Fibroblast of skin of right quadriceps (primary cell): Measurements from ENCODE around the gene AANAT.
"Not testable (repeated sequence)": the region's sequence is repeated elsewhere in the genome, so short reads cannot be mapped to it uniquely, and the experiment has no call there.

Source experiments
- DNase-seq: peaks from one replicate; pipeline ENCODE4 v3.0.0-alpha.2; 2013

The AANAT gene

DNA sequence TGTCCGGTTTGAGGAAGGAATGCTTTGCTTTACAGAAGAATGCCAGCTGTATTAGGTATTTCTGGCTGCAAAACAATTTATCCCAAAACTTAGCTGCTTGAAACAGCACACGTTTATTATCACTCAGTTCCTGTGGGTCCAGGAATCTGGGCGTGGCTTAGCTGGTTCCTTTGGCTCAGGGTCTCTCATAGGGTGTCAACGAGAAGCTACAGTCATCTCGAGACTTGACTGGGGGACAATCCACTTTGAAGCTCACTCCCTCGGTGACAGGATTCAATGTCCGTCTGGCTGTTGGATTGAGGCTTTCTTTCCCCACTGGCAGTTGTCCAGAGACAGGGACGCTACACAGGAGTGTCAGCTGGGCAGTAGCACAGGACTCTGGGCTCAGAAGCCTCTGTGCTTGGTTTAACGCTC is 43.4 kb downstream of the AANAT start:
- no peak for DNase-seq

DNA sequence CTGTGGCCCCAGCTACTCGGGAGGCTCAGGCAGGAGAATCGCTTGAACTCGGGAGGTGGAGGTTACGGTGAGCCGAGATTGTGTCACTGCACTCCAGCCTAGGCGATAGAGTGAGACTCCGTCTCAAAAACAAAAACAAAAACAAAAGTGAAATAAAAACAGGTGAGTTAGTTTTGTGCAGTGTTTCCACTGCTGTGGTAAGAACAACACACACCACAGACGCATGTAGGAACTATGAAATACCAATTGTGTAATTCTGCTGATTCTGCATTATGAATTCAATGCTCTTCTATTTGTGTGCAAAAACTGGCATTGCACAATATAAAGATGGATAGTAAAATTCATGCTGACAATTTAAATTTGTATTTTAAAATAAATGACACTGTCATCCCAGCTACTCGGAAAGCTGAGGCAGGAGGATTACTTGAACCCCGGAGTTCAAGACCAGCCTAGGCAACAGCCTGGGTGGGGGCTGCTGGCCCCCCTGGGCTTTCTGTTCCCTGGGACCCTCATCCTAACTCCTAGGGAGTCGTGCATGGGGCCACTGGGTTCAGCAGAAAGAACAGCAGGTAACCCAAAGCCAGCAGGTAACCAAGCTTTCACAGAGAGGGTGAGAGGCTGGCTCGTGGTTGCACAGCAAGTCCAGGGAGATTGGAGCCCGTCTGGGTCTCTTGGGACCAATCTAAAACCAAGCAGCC is 44.4 kb downstream of the AANAT start:
- no peak for DNase-seq

DNA sequence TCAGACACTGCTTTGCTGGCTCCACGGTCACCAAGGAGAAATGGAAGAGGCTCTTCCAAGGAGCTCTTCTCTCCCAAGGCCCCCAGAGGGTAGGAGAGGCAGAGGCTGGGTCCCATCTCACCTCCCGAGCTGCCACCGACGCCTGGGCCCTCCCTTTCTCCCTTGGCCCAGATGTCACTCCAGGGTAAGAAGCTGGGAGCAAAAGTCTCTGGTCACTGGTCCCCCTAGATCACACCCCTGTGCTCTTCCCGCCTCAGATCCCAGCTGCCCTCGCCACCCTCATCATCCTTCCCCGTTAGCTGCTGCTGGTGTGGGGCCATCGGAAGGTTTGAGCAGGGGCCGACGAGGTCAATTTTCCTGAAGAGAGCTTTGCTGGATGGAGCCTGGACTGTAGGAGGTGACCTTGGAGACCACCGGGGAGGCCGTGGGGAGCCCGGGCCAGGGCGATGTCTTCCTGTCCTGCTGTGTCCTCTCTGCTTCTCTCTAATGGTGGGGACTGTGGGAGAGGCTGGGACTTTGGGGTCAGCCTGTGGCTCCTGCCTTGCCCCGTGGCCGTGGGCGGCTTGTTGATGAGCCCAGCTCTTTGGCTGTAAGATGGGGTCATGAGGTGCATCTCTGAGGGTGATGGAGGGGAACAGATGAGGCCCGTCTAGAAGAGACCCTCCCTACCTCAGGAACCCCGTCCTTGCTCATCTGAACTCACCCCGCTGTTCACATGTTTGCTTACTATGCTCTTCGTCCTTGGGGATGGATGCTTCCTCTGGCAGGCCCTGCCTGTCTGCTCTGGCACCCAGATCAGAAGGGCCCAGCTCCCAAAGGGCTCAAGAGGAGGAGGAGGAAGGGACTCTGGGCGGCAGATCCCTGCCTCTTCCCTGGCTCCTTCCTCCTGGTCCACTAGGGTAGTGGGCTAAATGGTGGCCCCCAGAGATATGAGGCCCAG is 45.2 kb downstream of the AANAT start:
- no peak for DNase-seq

DNA sequence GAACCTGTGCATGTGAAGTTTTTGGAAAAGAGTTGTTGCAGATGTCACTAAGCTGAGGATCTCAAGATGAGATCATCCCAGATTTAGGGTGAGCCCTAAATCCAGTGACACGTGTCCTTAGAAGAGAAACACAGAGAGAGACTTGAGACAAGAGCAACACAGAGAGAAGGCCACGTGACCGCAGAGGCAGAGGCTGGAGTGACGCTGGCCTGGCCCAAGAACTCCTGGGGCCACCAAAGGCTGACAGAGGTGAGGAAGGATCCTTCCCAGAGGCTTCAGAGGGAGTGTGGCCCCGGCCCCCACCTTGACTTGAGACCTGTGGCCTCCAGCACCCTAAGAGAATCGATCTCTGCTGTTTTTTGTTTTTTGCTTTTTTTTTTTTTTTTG is 45.9 kb downstream of the AANAT start:
- no peak for DNase-seq

DNA sequence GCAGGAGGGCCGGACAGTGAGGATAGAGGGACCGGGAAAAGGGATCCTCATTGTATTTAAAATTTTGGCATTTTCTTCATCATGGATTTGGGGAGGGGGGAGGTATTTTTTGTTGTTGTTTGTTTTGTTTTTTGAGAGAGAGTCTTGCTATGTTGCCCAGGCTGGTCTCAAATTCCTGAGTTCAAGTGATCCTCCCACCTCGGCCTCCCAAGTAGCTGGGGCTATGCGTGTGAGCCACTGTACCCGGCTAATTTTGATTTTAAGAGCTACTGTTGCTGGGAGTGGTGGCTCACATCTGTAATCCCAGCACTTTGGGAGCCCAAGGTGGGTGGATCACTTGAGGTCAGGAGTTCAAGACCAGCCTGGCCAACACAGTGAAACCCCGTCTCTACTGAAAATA is 47.0 kb downstream of the AANAT start:
- not testable (repeated sequence) for DNase-seq

DNA sequence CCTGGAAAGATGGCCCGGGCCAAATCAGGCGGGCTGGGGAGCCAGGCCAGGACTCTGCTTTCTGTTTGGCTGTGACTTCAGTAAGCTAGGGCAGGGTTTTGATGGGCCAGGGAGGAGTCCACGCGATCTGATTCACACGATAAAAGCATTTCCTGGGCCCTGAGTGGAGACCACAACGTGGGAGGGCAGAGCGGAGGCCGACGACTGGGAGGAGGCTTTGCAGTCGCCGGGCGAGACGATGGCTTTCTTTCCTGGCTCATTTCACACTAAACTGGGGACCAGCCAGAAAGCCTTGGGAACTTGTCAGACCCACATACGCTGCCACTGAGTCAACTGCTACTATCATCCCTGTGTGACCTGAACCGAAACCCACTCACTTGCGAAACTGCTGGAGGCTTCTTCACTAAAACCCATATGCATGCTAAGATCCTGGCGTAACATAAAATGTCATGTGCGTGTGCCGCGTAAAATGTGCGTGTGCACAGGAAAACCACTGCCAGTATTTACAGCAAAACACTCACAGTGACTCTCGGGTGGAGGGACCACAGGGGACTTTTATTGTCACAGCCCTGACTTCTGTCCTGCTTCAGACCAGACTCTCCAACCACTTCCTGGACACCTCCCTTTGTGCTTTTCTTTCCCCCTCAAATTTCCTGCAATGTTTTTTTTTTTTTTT is 48.0 kb downstream of the AANAT start:
- DNase-seq = peak; percentile 84

DNA sequence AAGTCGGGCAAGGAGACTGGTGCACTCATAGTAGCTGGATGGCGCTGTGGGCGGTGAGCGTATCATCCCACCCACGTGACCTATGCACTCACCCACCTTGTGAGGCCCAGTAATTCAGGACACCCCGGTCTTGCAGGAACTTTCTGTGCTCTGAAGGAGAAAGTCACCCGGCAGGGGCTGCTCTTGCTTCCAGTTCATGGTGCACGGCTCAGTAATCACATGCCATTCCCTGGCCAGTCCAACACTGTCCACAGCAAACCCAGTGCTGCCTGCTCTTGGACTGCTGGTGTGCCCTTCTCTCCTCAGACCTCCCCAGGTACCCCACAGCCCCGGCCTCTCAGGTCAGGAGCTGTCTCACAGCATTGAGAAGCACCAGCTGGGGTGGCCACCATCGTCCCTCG is 50.2 kb downstream of the AANAT start:
- no peak for DNase-seq

DNA sequence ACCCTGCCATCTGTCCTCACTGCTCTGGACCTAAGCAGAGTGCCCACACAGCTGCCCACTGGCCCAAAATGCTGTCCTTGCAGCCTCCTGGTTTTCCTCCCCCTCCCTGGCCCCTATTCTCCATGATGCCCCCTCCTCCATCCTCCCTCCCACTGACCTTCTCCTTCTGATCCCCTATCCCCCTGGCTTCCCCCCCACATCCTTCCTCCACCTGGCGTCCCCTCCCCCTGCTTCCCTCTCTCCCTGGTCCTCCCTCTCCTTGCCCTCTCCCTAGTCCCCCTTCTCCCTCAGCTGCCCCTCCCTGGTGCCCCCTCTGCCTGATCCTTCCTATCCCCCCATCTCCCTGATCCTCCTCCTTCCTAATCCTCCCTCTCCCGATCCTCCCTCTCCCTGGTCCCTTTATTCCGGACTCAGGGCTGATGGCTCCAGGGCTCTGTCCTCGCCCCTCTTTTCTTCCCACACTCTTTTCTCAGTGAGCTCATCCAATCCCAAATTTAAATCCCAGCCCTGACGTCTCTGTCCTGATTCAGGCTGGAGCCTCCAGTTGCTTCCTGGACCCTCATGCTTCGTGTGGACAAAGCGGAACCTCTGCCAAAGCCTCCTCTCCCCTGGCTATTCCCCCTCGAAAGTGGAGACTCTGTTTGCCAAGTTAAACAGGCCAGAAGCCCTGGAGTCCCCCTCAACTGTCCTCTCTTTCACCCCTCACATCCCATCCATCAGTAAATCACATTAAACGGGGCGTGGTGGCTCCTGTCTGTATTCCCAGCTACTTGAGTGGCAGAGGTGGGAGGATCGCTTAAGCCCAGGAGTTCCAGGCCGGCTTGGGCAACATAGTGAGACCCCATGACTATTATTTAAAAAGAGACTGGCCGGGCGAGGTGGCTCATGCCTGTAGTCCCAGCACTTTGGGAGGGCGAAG is 51.9 kb downstream of the AANAT start:
- no peak for DNase-seq
